Measurements from ENCODE around the gene ST6GALNAC4. TPM values are rescaled to one million over a fixed set of nuclear protein-coding genes. Genes with fewer than 3 reads are reported as not detected.

The ST6GALNAC4 gene
- total RNA-seq, 1 experiment from 2014 or later = 26.9 TPM

GRCh38 chr9:127925959-127926905 is 9.4 kb upstream of the ST6GALNAC4 start:
- DNase-seq = no peak
- Histone ChIP-seq H3K27me3 (no peaks in the 10 kb centered on the region), H3K36me3 (no peaks in the 10 kb centered on the region), H3K4me3 (no peak overlapping the region), H3K9me3 (no peaks in the 10 kb centered on the region)

GRCh38 chr9:127924736-127925444 is 8.0 kb upstream of the ST6GALNAC4 start:
- Histone ChIP-seq H3K36me3 (no peaks in the 10 kb centered on the region), H3K27me3 (no peaks in the 10 kb centered on the region), H3K4me3 (no peak overlapping the region), H3K9me3 (no peaks in the 10 kb centered on the region)
- DNase-seq = no peak

- Histone ChIP-seq H3K27me3 (no peaks in the 10 kb centered on the region), H3K4me3 (no peak overlapping the region), H3K36me3 (no peaks in the 10 kb centered on the region), H3K9me3 (no peaks in the 10 kb centered on the region)
- DNase-seq = peak; percentile 95
Observed at GRCh38 chr9:127923771-127924170, 6.9 kb upstream of the ST6GALNAC4 start.

- H3K27me3 ChIP-seq = no peaks in the 10 kb centered on the region
- H3K4me3 ChIP-seq = no peak overlapping the region
- H3K36me3 ChIP-seq = no peaks in the 10 kb centered on the region
- no peak for DNase-seq
- H3K9me3 ChIP-seq = no peaks in the 10 kb centered on the region
Observed at GRCh38 chr9:127923046-127923445, 6.2 kb upstream of the ST6GALNAC4 start.

- peak; percentile 54 for DNase-seq
Observed at GRCh38 chr9:127921557-127922120, 4.8 kb upstream of the ST6GALNAC4 start.

GRCh38 chr9:127920794-127921193 is 4.0 kb upstream of the ST6GALNAC4 start:
- Histone ChIP-seq H3K36me3 (no peaks in the 10 kb centered on the region), H3K27me3 (no peaks in the 10 kb centered on the region)

More at GRCh38 chr9:127921557-127922120, 4.8 kb upstream of the ST6GALNAC4 start:
- H3K27me3 ChIP-seq = no peaks in the 10 kb centered on the region
- H3K9me3 ChIP-seq = no peaks in the 10 kb centered on the region
- no peaks in the 10 kb centered on the region for H3K36me3 ChIP-seq
- no peak overlapping the region for H3K4me3 ChIP-seq

GRCh38 chr9:127919253-127919815 is 2.5 kb upstream of the ST6GALNAC4 start:
- Histone ChIP-seq H3K27me3 (no peaks in the 10 kb centered on the region), H3K9me3 (no peaks in the 10 kb centered on the region), H3K4me3 (no peak overlapping the region), H3K36me3 (no peaks in the 10 kb centered on the region)
- peak; percentile 99 for DNase-seq

More at GRCh38 chr9:127920794-127921193, 4.0 kb upstream of the ST6GALNAC4 start:
- Histone ChIP-seq H3K9me3 (no peaks in the 10 kb centered on the region), H3K4me3 (no peak overlapping the region)
- DNase-seq = no peak

- peak; percentile 77 for DNase-seq
- Histone ChIP-seq H3K9me3 (no peaks in the 10 kb centered on the region), H3K4me3 (no peak overlapping the region), H3K27me3 (no peaks in the 10 kb centered on the region), H3K36me3 (0 out of 2 replicates have a peak, but pooled peaks cover 3% of the 10 kb centered on the region)
Observed at GRCh38 chr9:127918183-127919107, 1.6 kb upstream of the ST6GALNAC4 start.

GRCh38 chr9:127917603-127918002 is 762 bp upstream of the ST6GALNAC4 start:
- Histone ChIP-seq H3K27me3 (no peaks in the 10 kb centered on the region), H3K36me3 (peaks cover 7% of the 10 kb centered on the region; the same call in 1 of the 2 replicates), H3K9me3 (no peaks in the 10 kb centered on the region), H3K4me3 (no peak overlapping the region)
- DNase-seq = no peak

GRCh38 chr9:127915801-127916719 is 781 bp downstream of the ST6GALNAC4 start:
- peaks cover 7% of the 10 kb centered on the region for H3K36me3 ChIP-seq
- no peaks in the 10 kb centered on the region for H3K27me3 ChIP-seq
- peak overlapping the region; percentile 75 for H3K4me3 ChIP-seq
- no peaks in the 10 kb centered on the region for H3K9me3 ChIP-seq
- DNase-seq = no peak

- Histone ChIP-seq H3K9me3 (no peaks in the 10 kb centered on the region), H3K36me3 (peaks cover 10% of the 10 kb centered on the region), H3K4me3 (no peak overlapping the region), H3K27me3 (no peaks in the 10 kb centered on the region)
- peak; percentile 33 for DNase-seq
Observed at GRCh38 chr9:127915325-127915752, 1.5 kb downstream of the ST6GALNAC4 start.

GRCh38 chr9:127913682-127914081 is 3.2 kb downstream of the ST6GALNAC4 start:
- no peak overlapping the region for H3K4me3 ChIP-seq
- no peaks in the 10 kb centered on the region for H3K27me3 ChIP-seq
- no peak for DNase-seq
- H3K9me3 ChIP-seq = no peaks in the 10 kb centered on the region
- peaks cover 13% of the 10 kb centered on the region for H3K36me3 ChIP-seq

GRCh38 chr9:127912882-127913281 is 4.0 kb downstream of the ST6GALNAC4 start:
- no peaks in the 10 kb centered on the region for H3K27me3 ChIP-seq
- no peak overlapping the region for H3K4me3 ChIP-seq
- H3K36me3 ChIP-seq = peaks cover 13% of the 10 kb centered on the region
- no peaks in the 10 kb centered on the region for H3K9me3 ChIP-seq
- no peak for DNase-seq

GRCh38 chr9:127912296-127912695 is 4.5 kb downstream of the ST6GALNAC4 start:
- Histone ChIP-seq H3K9me3 (no peaks in the 10 kb centered on the region), H3K27me3 (no peaks in the 10 kb centered on the region), H3K36me3 (peaks cover 13% of the 10 kb centered on the region), H3K4me3 (no peak overlapping the region)
- DNase-seq = no peak
